ENCODE measurements around the gene NUP160. TPM values are rescaled to one million over a fixed set of nuclear protein-coding genes. Genes with fewer than 3 reads are reported as not detected.
"Not testable (repeated sequence)": the region's sequence is repeated elsewhere in the genome, so short reads cannot be mapped to it uniquely, and the experiment has no call there.

NUP160 gene
- total RNA-seq, result 102 and 104 TPM in 2 replicates

GRCh38 chr11:47847892-47848699, at the start of gene NUP160:
TSS of gene NUP160 (minus strand) at chr11:47848350. CDS start at chr11:47848318, 32 bp downstream.
- peak within 1 kb of the TSS; percentile 99 for H3K27ac Mint-ChIP-seq
- no peaks in the 10 kb centered on the region for H3K27me3 Mint-ChIP-seq
- intact Hi-C loops (cut with micrococcal nuclease), result loop anchor here (1.0 to 2.0 kb wide), 3 partner anchors 81 to 263 kb away; partner anchors contain the start of genes AGBL2 and FNBP4
- peak within 1 kb of the TSS; percentile 99 for H3K4me3 Mint-ChIP-seq
- peaks cover 20% of the 10 kb centered on the region for H3K36me3 Mint-ChIP-seq (ENCODE audit: low read depth)
- peak; percentile 98 for DNase-seq
- peaks cover 38% of the 10 kb centered on the region for H3K4me1 Mint-ChIP-seq
- no peaks in the 10 kb centered on the region for H3K9me3 Mint-ChIP-seq

GRCh38 chr11:47896199-47896598, 48.0 kb upstream of the NUP160 start:
- Mint-ChIP-seq H3K9me3 (peaks cover 3% of the 10 kb centered on the region), H3K4me1 (peaks cover 4% of the 10 kb centered on the region), H3K27ac (no peak overlapping the region), H3K4me3 (no peak overlapping the region), H3K36me3 (ENCODE audit: low read depth) (no peaks in the 10 kb centered on the region), H3K27me3 (peaks cover 12% of the 10 kb centered on the region)
- intact Hi-C loops (cut with micrococcal nuclease), result no loop called here
- DNase-seq, result no peak

- peaks cover 6% of the 10 kb centered on the region for H3K4me1 Mint-ChIP-seq
- H3K4me3 Mint-ChIP-seq, result no peak overlapping the region
- no peaks in the 10 kb centered on the region for H3K36me3 Mint-ChIP-seq (ENCODE audit: low read depth)
- peaks cover 12% of the 10 kb centered on the region for H3K27me3 Mint-ChIP-seq
- no peak overlapping the region for H3K27ac Mint-ChIP-seq
- DNase-seq, result no peak
- intact Hi-C loops (cut with micrococcal nuclease), result no loop called here
- H3K9me3 Mint-ChIP-seq, result peaks cover 3% of the 10 kb centered on the region
These were observed 46.9 kb upstream of the NUP160 start for GRCh38 chr11:47895035-47895434.

GRCh38 chr11:47892546-47893276, 44.6 kb upstream of the NUP160 start:
- H3K4me3 Mint-ChIP-seq; H3K36me3 Mint-ChIP-seq (ENCODE audit: low read depth); intact Hi-C loops (cut with micrococcal nuclease); DNase-seq; H3K27ac Mint-ChIP-seq; H3K9me3 Mint-ChIP-seq: not testable (repeated sequence)
- H3K4me1 Mint-ChIP-seq, result peaks cover 18% of the 10 kb centered on the region
- H3K27me3 Mint-ChIP-seq, result peaks cover 12% of the 10 kb centered on the region

- intact Hi-C loops (cut with micrococcal nuclease), result no loop called here
- H3K4me3 Mint-ChIP-seq, result no peak overlapping the region
- no peak overlapping the region for H3K27ac Mint-ChIP-seq
- no peak for DNase-seq
- H3K36me3 Mint-ChIP-seq (ENCODE audit: low read depth), result no peaks in the 10 kb centered on the region
- peaks cover 3% of the 10 kb centered on the region for H3K9me3 Mint-ChIP-seq
- H3K4me1 Mint-ChIP-seq, result peaks cover 20% of the 10 kb centered on the region
- peaks cover 10% of the 10 kb centered on the region for H3K27me3 Mint-ChIP-seq
These were observed 43.7 kb upstream of the NUP160 start for GRCh38 chr11:47891886-47892285.

GRCh38 chr11:47889714-47890441, 41.7 kb upstream of the NUP160 start:
- peaks cover 3% of the 10 kb centered on the region for H3K27me3 Mint-ChIP-seq
- H3K27ac Mint-ChIP-seq, result no peak overlapping the region
- H3K4me1 Mint-ChIP-seq, result peaks cover 26% of the 10 kb centered on the region
- DNase-seq, result no peak
- no peak overlapping the region for H3K4me3 Mint-ChIP-seq
- H3K9me3 Mint-ChIP-seq, result no peaks in the 10 kb centered on the region
- intact Hi-C loops (cut with micrococcal nuclease), result no loop called here
- H3K36me3 Mint-ChIP-seq (ENCODE audit: low read depth), result no peaks in the 10 kb centered on the region

GRCh38 chr11:47887910-47888569, 39.9 kb upstream of the NUP160 start:
- peak; percentile 58 for DNase-seq
- H3K36me3 Mint-ChIP-seq (ENCODE audit: low read depth), result peaks cover 2% of the 10 kb centered on the region
- H3K27ac Mint-ChIP-seq, result no peak overlapping the region
- intact Hi-C loops (cut with micrococcal nuclease), result no loop called here
- no peak overlapping the region for H3K4me3 Mint-ChIP-seq
- H3K27me3 Mint-ChIP-seq, result no peaks in the 10 kb centered on the region
- H3K4me1 Mint-ChIP-seq, result peaks cover 28% of the 10 kb centered on the region
- H3K9me3 Mint-ChIP-seq, result no peaks in the 10 kb centered on the region

- peaks cover 30% of the 10 kb centered on the region for H3K4me1 Mint-ChIP-seq
- intact Hi-C loops (cut with micrococcal nuclease), result no loop called here
- no peaks in the 10 kb centered on the region for H3K9me3 Mint-ChIP-seq
- peaks cover 2% of the 10 kb centered on the region for H3K36me3 Mint-ChIP-seq (ENCODE audit: low read depth)
- peak overlapping the region; percentile 76 for H3K27ac Mint-ChIP-seq
- DNase-seq, result peak; percentile 68
- no peaks in the 10 kb centered on the region for H3K27me3 Mint-ChIP-seq
- peak overlapping the region; percentile 35 for H3K4me3 Mint-ChIP-seq
These were observed 37.9 kb upstream of the NUP160 start for GRCh38 chr11:47886096-47886495.

GRCh38 chr11:47882437-47882836, 34.3 kb upstream of the NUP160 start:
- H3K27ac Mint-ChIP-seq; DNase-seq; H3K36me3 Mint-ChIP-seq (ENCODE audit: low read depth); H3K27me3 Mint-ChIP-seq; H3K4me3 Mint-ChIP-seq; H3K9me3 Mint-ChIP-seq; intact Hi-C loops (cut with micrococcal nuclease): not testable (repeated sequence)
- H3K4me1 Mint-ChIP-seq, result peaks cover 17% of the 10 kb centered on the region

- H3K9me3 Mint-ChIP-seq, result peaks cover 18% of the 10 kb centered on the region
- peaks cover 14% of the 10 kb centered on the region for H3K4me1 Mint-ChIP-seq
- peaks cover 4% of the 10 kb centered on the region for H3K27me3 Mint-ChIP-seq
- intact Hi-C loops (cut with micrococcal nuclease), result no loop called here
- H3K4me3 Mint-ChIP-seq, result no peak overlapping the region
- no peak for DNase-seq
- H3K36me3 Mint-ChIP-seq (ENCODE audit: low read depth), result peaks cover 2% of the 10 kb centered on the region
- H3K27ac Mint-ChIP-seq, result no peak overlapping the region
These were observed 33.0 kb upstream of the NUP160 start for GRCh38 chr11:47881145-47881544.

GRCh38 chr11:47879259-47880158, 31.4 kb upstream of the NUP160 start:
- peaks cover 4% of the 10 kb centered on the region for H3K27me3 Mint-ChIP-seq
- H3K4me1 Mint-ChIP-seq, result peaks cover 10% of the 10 kb centered on the region
- no peak overlapping the region for H3K27ac Mint-ChIP-seq
- H3K9me3 Mint-ChIP-seq, result peaks cover 20% of the 10 kb centered on the region
- no peak for DNase-seq
- H3K36me3 Mint-ChIP-seq (ENCODE audit: low read depth), result peaks cover 2% of the 10 kb centered on the region
- H3K4me3 Mint-ChIP-seq, result no peak overlapping the region
- intact Hi-C loops (cut with micrococcal nuclease), result no loop called here

GRCh38 chr11:47875858-47876257, 27.7 kb upstream of the NUP160 start:
- H3K4me3 Mint-ChIP-seq; H3K27me3 Mint-ChIP-seq; H3K36me3 Mint-ChIP-seq (ENCODE audit: low read depth); DNase-seq; H3K4me1 Mint-ChIP-seq; intact Hi-C loops (cut with micrococcal nuclease); H3K27ac Mint-ChIP-seq: not testable (repeated sequence)
- peaks cover 24% of the 10 kb centered on the region for H3K9me3 Mint-ChIP-seq

- intact Hi-C loops (cut with micrococcal nuclease), result no loop called here
- Mint-ChIP-seq H3K4me3 (no peak overlapping the region), H3K4me1 (peaks cover 6% of the 10 kb centered on the region), H3K27ac (no peak overlapping the region), H3K27me3 (no peaks in the 10 kb centered on the region), H3K9me3 (peaks cover 5% of the 10 kb centered on the region), H3K36me3 (ENCODE audit: low read depth) (peaks cover 3% of the 10 kb centered on the region)
- no peak for DNase-seq
These were observed 22.3 kb upstream of the NUP160 start for GRCh38 chr11:47870404-47870803.
